Stimulated activated CD4-positive, alpha-beta T cell treated with anti-CD3 and anti-CD28 coated beads, Interleukin-15, amount 100 ng/mL, for 1 hour (primary cell): ENCODE measurements around the gene DUXB.

Experiments
- DNase-seq, 2 donors: peaks; one replicate each; pipeline ENCODE4 v3.0.0-alpha.2; 2020; ENCODE audit warnings: low read depth in 1 of 2, low spot score in 1 of 2

Gene DUXB

GRCh38 chr16:75660726-75661302, 40.4 kb downstream of the DUXB start:
- DNase-seq: no peak

GRCh38 chr16:75660321-75660720, 40.9 kb downstream of the DUXB start:
- no peak for DNase-seq

GRCh38 chr16:75658175-75658574, 43.1 kb downstream of the DUXB start:
- DNase-seq: no peak

- no peak for DNase-seq
Observed at GRCh38 chr16:75653922-75654321, 47.3 kb downstream of the DUXB start.

GRCh38 chr16:75648265-75649076, 52.8 kb downstream of the DUXB start:
- peak; percentile 68 to 78 for DNase-seq

GRCh38 chr16:75647492-75648264, 53.6 kb downstream of the DUXB start, which contains the start of the genes KARS1 and TERF2IP:
KARS1 (minus strand) TSS chr16:75647665; CDS start chr16:75647639, 26 bp downstream.
TERF2IP (plus strand) TSS chr16:75647773; CDS start chr16:75647883, 110 bp downstream.
- peak; percentile 89 to 90 for DNase-seq

GRCh38 chr16:75647112-75647491, 54.2 kb downstream of the DUXB start:
- no peak for DNase-seq

GRCh38 chr16:75644240-75645012, 56.8 kb downstream of the DUXB start:
- no peak for DNase-seq
